ENCODE measurements around the gene ZNF470. TPM values are rescaled to one million over a fixed set of nuclear protein-coding genes. Genes with fewer than 3 reads are reported as not detected.
A peak's percentile ranks its signal among the peaks of the same experiment; 100 is the strongest.

Gene ZNF470
- total RNA-seq, 2 experiments from 2014 or later = 0.56 to 0.85 TPM

- H3K9me3 Mint-ChIP-seq = peaks cover 17% of the 10 kb centered on the region
- no peaks in the 10 kb centered on the region for H3K27me3 ChIP-seq (ENCODE audit: control insufficient read depth in 1 of 2, insufficient read depth in 2 of 2, low read length in 2 of 2)
- no peaks in the 10 kb centered on the region for H3K4me1 Mint-ChIP-seq (ENCODE audit: low read depth)
- POLR2A ChIA-PET = no interaction called here
- H3K36me3 Mint-ChIP-seq (ENCODE audit: low read depth) = peaks cover 29% of the 10 kb centered on the region
- no peaks in the 10 kb centered on the region for H3K4me1 ChIP-seq (ENCODE audit: insufficient read depth, low read length)
- DNase-seq (peak in 4 of 14 experiments; percentile 6 to 38 (median 12)), ATAC-seq (ENCODE audit: poor library complexity) (no peak)
- H3K4me3 ChIP-seq (ENCODE audit: low read length) = no peak overlapping the region
- no peak overlapping the region for H3K4me3 Mint-ChIP-seq
- no peaks in the 10 kb centered on the region for H3K36me3 ChIP-seq (ENCODE audit: insufficient read depth, low read length)
- peaks cover 7% of the 10 kb centered on the region for H3K27me3 Mint-ChIP-seq
- intact Hi-C loops (cut with DNase I, micrococcal nuclease) = no loop called here
- H3K9me3 ChIP-seq (ENCODE audit: control insufficient read depth in 1 of 2, insufficient read depth in 1 of 2, low read length in 2 of 2) = peaks cover 49 to 70% of the 10 kb centered on the region in 2 experiments
- H3K27ac ChIP-seq (ENCODE audit: low read depth in 1 of 2, low read length in 2 of 2) = no peak overlapping the region
- H3K27ac Mint-ChIP-seq = no peak overlapping the region
- no peak for TF ChIP-seq CTCF (IDR thresholded peaks at IDR 0.05)
- CTCF ChIA-PET = no interaction called here
Measured at GRCh38 chr19:56637976-56638555, 70.8 kb downstream of the ZNF470 start.

Other genes with a start within 250 kb of the ZNF470 start
- gene ZNF582, start 173.9 kb upstream of the ZNF470 start, total RNA-seq = 1 to 10 TPM; 1.5 to 1.8 TPM
- 1 to 10 TPM in 1 of 2 experiments, under 1 TPM in 1; 0.95 to 1.5 TPM for gene ZNF583, start 163.1 kb upstream of the ZNF470 start, total RNA-seq
- 1 to 10 TPM; 3.6 to 4.1 TPM for gene ZNF667, start 90.1 kb upstream of the ZNF470 start, total RNA-seq
- gene ZNF471, start 59.6 kb upstream of the ZNF470 start, total RNA-seq = 1 to 10 TPM; 2.2 to 2.5 TPM
- gene ZFP28, start 28.5 kb upstream of the ZNF470 start, total RNA-seq = 1 to 10 TPM; 3.5 to 4.5 TPM
- 1 to 10 TPM; 2.2 TPM for gene ZNF71, start 27.8 kb downstream of the ZNF470 start, total RNA-seq
- gene SMIM17, start 75.7 kb downstream of the ZNF470 start, total RNA-seq = not detected
- 1 to 10 TPM in 1 of 2 experiments, under 1 TPM in 1; 0.82 to 1.1 TPM for gene ZNF835, start 104.3 kb downstream of the ZNF470 start, total RNA-seq